GM12891 (cell line): Measurements from ENCODE around the gene GUCA1A.
"Not testable (repeated sequence)": the region's sequence is repeated elsewhere in the genome, so short reads cannot be mapped to it uniquely, and the experiment has no call there.

Experiments
- DNase-seq: peaks from one replicate; pipeline ENCODE4 v3.0.0; 2011; ENCODE audit warnings: low spot score; ENCODE audit not compliant: insufficient read length
- FAIRE-seq: peaks from 2 replicates; lab custom pipeline; 2011; peaks lifted over from hg19 to GRCh38; lab: Jason Lieb, UNC
- PAX5 ChIP-seq: IDR thresholded peaks from 2 replicates; pipeline ENCODE4 v1.6.1; 2011; ENCODE audit warnings: low read length, moderate library complexity, mild to moderate bottlenecking; ENCODE audit not compliant: insufficient read depth, severe bottlenecking
- POLR2A ChIP-seq: IDR thresholded peaks from 2 replicates; pipeline ENCODE4 v1.6.1; 2011; ENCODE audit warnings: low read depth, low read length, control low read depth
- POLR2AphosphoS5 ChIP-seq: IDR thresholded peaks from 2 replicates; pipeline ENCODE4 v1.6.1; 2011; ENCODE audit warnings: low read depth, low read length, control low read depth
- POU2F2 ChIP-seq: IDR thresholded peaks from 2 replicates; pipeline ENCODE4 v1.6.1; 2011; ENCODE audit warnings: low read depth, mild to moderate bottlenecking, control low read depth, low read length, moderate library complexity
- SPI1 ChIP-seq: IDR thresholded peaks from 2 replicates; pipeline ENCODE4 v1.6.1; 2011; ENCODE audit warnings: low read depth, low read length, control low read depth
- TAF1 ChIP-seq: IDR thresholded peaks from 2 replicates; pipeline ENCODE4 v1.6.1; 2011; ENCODE audit warnings: low read depth, low read length, control low read depth

GUCA1A gene

DNA sequence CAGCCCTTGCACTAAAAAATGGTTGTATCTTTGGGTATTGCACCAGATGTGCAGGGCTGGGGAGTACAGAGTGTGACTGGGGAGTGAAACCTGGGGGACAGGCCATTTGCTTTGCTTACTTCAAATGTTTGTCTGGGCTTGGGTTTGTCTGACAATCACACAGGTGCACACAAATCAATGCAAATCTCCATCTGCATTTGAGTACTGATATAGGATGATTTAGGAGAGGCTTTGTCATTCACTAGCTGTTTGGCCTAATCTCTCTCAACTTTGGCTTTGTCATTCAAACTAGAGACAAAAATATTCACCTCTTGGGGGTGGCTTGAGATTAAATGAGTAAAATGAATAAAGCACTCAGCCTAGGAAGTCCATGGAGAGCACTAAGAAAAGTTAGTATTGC is 3.8 kb downstream of the GUCA1A start:
- TF ChIP-seq SPI1 (no peak), POLR2AphosphoS5 (no peak), TAF1 (no peak), POU2F2 (no peak), POLR2A (no peak), PAX5 (no peak)
- FAIRE-seq = no peak
- no peak for DNase-seq

DNA sequence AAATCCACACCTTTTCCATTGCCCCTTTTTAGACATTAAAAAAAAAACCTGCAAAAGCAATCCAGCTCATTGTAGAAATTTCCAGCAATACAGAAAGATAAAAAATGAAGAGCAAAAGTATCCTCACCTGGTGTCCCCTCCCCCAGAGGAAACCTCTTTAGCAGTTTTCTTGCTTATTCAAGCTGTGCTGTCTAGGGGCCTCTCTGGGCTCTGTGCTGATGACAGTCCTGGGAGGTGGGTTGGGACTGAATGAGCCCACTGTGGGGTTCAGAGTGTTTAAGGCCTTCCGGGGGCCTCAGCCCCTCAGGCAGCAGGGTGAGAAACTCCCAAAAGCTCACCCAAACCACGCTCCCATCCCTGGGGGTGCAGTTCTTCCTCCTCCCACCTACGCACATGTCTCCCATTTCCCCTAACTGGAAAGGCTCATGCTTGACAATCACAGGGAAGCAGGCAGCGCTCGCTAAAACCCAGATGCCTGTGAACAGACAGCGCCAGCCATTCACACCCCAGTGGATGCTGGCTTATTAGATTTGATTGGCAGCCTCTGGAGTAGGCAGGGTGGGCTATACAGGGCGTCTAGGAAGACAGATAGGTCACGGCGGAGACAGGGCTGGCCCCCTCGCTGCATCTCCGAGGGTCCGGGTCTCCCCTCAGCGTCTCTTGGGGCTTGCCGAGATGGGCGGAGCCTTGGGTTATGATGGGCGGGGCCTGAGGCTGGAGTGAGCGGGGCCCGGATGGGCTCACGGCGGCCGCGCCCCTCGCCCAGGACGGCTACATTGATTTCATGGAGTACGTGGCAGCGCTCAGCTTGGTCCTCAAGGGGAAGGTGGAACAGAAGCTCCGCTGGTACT is 4.6 kb downstream of the GUCA1A start:
- no peak for TF ChIP-seq POLR2A
- TF ChIP-seq SPI1 = no peak
- no peak for TF ChIP-seq PAX5
- no peak for TF ChIP-seq TAF1
- no peak for TF ChIP-seq POU2F2
- no peak for TF ChIP-seq POLR2AphosphoS5
- FAIRE-seq = no peak
- no peak for DNase-seq

DNA sequence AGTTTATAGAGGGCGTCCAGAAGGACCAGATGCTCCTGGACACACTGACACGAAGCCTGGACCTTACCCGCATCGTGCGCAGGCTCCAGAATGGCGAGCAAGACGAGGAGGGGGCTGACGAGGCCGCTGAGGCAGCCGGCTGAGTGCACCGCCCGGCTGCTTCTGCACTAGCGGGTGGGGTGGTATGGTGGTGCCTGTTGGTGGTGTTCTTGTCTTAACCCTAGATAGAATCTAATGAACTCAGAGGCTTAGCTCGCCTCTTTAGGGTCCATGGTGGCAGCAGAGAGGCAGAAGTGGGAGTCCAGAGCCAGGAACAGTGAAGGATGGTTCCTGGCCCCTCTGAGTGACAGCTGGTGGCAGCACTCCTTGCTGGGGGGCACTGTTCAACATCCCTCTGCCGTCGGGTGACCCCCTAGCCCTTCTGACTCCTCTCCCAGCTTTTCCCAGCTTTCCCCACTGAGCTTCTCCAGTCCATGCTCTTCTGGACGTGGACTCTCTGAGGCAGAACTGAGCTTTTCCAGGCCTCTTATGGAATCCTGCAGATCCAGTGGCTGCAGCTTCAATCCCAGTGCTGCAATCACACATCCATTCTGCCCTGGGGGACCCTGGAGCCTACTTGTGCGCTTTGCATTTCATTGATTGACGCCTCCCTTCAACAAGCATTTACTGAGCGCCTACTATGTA is 6.2 kb downstream of the GUCA1A start:
- no peak for TF ChIP-seq SPI1
- no peak for TF ChIP-seq TAF1
- no peak for TF ChIP-seq PAX5
- FAIRE-seq = no peak
- DNase-seq = no peak

DNA sequence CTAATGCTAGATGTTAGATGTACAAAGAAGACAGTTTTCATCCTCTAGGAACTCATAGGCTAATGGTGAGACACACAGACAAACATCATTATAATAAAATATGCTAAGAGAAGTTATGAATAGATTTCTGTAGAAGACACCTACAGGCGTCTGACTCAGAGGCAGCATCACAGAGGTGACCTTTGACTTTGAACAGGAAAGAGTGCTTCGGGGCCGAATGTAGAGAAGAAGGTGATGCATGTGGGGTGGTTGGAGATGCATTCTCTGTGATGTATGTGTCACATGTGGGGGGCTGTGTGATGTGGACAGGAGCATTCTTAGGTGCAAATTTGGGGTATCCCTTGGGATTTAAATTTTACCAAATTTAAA is 6.8 kb downstream of the GUCA1A start:
- FAIRE-seq (no peak), DNase-seq (no peak)
- TF ChIP-seq POU2F2 (no peak), TAF1 (no peak), SPI1 (no peak), PAX5 (no peak), POLR2AphosphoS5 (no peak), POLR2A (no peak)

DNA sequence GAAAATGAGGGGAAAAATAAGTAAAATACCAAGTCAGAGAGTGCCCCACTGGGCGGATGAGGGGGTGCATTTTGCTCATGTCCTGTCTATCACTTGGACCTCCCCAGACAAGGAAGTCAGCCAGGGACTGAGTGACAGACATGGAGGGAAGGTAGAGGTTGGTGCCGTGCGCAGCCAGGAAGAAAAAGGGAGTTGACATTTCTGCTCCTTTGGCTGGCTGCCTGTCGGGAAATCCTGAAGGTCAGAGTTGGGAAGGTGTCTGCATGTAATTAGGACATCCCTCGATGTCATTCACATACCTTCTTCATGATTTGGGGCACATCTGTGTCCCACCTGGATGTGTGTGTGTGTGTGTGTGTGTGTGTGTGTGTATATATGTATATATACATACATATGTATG is 8.9 kb downstream of the GUCA1A start:
- no peak for TF ChIP-seq TAF1
- TF ChIP-seq POU2F2 = no peak
- TF ChIP-seq POLR2A = no peak
- no peak for TF ChIP-seq PAX5
- TF ChIP-seq POLR2AphosphoS5 = no peak
- TF ChIP-seq SPI1 = no peak
- FAIRE-seq = no peak

DNA sequence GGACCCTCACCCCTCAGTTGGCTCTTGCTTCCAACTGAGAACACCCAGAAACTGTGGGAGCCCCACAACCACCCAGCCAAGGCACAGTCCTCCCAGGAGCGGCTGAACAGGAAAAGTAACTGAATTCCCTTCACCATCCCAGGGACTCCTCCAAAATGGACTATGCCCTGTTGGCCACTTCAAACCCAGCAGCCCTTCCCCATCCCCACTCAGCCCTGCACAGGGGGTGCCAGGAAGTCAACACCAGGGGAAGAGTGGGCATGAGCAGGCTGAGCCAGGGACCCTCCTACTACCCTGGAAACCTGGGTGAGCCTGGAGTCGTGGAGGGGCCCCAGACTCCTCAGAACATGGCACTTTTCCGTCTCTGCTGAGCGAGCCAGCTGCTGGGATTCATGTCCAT is 11.3 kb downstream of the GUCA1A start:
- FAIRE-seq (no peak), DNase-seq (no peak)
- no peak for TF ChIP-seq TAF1
- TF ChIP-seq POU2F2 = no peak
- no peak for TF ChIP-seq PAX5
- no peak for TF ChIP-seq POLR2AphosphoS5
- no peak for TF ChIP-seq SPI1
- TF ChIP-seq POLR2A = no peak

More for the DNA sequence above, 8.9 kb downstream of the GUCA1A start:
- DNase-seq = no peak

DNA sequence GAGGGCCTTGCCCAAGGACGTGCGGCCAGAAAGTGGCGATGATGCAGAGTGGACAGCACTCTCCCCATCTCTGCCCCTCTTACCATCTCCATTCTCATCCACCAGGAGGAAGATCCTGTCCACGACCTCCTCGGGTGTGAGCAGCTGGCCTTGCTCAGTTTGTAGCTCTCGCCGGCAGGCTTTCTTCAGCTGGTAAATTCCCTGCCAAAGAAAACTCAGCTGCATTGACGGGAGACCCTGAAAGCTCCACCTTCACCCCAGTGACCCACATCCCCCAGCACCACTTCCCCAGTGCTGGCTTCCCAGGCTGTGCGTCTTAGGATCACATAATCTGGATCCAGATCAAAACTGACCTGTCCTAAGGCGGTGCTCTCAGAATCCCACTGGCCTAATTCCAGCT is 12.4 kb downstream of the GUCA1A start:
- no peak for TF ChIP-seq PAX5
- TF ChIP-seq POLR2AphosphoS5 = no peak
- no peak for TF ChIP-seq SPI1
- no peak for TF ChIP-seq POU2F2
- TF ChIP-seq POLR2A = no peak
- no peak for TF ChIP-seq TAF1
- FAIRE-seq (no peak), DNase-seq (no peak)

DNA sequence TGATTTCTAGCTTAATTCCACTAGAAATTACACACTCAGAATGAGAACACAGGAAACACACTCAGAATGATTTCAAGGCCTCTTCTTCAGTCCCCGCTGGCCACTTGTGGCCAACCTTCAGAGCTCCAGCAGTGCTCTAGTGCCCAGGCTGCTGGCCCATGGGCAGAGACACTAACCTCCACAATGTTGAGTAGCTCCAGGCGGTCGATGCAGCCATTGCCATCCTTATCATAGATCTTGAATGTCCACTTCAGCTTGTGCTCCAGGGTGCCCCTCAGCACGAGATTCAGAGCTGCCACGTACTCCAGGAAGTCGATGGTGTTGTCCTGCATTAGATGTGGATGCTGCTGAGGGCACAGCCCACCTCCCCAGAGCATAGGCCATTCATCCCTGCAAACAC is 15.2 kb downstream of the GUCA1A start:
- TF ChIP-seq SPI1 (no peak), TAF1 (no peak), POLR2A (no peak), POLR2AphosphoS5 (no peak), PAX5 (no peak), POU2F2 (no peak)
- FAIRE-seq = no peak

DNA sequence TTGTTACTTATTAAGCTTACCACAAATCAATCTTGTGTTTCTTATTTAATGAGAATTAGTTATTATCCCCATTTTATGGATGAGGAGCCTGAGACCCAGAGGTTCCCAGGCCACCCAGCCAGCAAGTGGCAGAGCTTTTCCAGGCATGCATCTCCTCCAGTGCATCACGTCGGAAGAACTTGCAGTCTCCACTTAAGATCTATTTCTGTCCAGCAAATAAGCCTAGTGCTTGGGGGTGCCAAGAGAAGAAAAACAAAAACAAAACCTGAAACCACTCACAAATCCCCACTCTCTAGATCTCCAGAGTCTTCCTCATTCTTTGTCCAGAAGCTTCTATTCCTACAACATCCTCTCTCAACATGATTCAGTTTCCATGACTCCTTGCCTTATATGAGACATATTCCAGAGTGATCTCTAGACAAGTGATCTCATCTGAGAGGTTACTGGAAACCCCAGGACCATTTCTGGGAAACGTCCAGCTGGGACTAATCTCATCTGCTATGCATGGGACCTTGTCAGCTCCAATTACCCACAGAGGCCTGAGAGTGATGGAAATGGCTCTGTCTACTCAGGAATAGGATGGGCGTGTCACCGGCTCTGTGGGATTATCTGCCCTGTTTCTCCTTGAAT is 17.5 kb downstream of the GUCA1A start:
- no peak for DNase-seq
- FAIRE-seq = no peak
- no peak for TF ChIP-seq TAF1
- no peak for TF ChIP-seq POLR2AphosphoS5
- TF ChIP-seq POU2F2 = no peak
- no peak for TF ChIP-seq PAX5
- TF ChIP-seq POLR2A = no peak
- no peak for TF ChIP-seq SPI1

More for the DNA sequence above, 15.2 kb downstream of the GUCA1A start:
- DNase-seq = no peak

DNA sequence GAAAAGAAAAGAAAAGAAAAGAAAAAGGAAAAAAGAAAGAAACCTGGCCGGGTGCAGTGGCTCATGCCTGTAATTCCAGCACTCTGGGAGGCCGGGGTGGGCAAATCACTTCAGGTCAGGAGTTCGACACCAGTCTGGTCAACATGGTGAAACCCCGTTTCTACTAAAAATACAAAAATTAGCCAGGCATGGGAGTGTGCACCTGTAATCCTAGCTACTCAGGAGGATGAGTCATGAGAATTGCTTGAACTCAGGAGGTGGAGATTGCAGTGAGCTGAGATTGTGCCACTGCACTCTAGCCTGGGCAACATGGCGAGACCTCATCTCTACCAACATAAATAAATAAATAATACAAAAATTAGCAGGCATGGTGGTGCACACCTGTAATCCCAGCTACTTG is 19.2 kb downstream of the GUCA1A start:
- DNase-seq, FAIRE-seq: not testable (repeated sequence)
